Keratinocyte (primary cell): ENCODE measurements around the gene FHIT. TPM values are rescaled to one million over a fixed set of nuclear protein-coding genes. Genes with fewer than 3 reads are reported as not detected.

Experiments used
- DNase-seq: peaks from one replicate; pipeline ENCODE4 v3.0.0-alpha.2; 2011; ENCODE audit warnings: low read depth, missing footprints, low spot score
- FAIRE-seq: peaks from 2 replicates; lab custom pipeline; 2011; peaks lifted over from hg19 to GRCh38; lab: Jason Lieb, UNC
- H2AFZ ChIP-seq: 2 replicates; pipeline ENCODE4 v1.6.0; 2012; ENCODE audit warnings: low read length, control low read depth, inconsistent platforms; ENCODE audit not compliant: control insufficient read depth
- H3K27ac ChIP-seq: 2 replicates; pipeline ENCODE4 v1.5.1; 2011; ENCODE audit warnings: low read length; ENCODE audit not compliant: control insufficient read depth, insufficient read depth
- H3K27me3 ChIP-seq: 3 replicates; pipeline ENCODE4 v1.6.0; 2011; ENCODE audit warnings: low read length; ENCODE audit not compliant: control insufficient read depth, insufficient read depth; ENCODE audit errors: extremely low read depth
- H3K36me3 ChIP-seq, 2 experiments: 2 replicates in 1 of 2; 3 replicates in 1 of 2; pipeline ENCODE4 v1.5.1; 2011; ENCODE audit warnings: low read length in 2 of 2, mild to moderate bottlenecking in 1 of 2; ENCODE audit not compliant: control insufficient read depth in 2 of 2, insufficient read depth in 2 of 2; ENCODE audit errors: extremely low read depth in 1 of 2
- H3K4me1 ChIP-seq: 3 replicates; pipeline ENCODE4 v1.5.1; 2011; ENCODE audit warnings: low read length; ENCODE audit not compliant: control insufficient read depth, insufficient read depth; ENCODE audit errors: extremely low read depth
- H3K4me2 ChIP-seq: 3 replicates; pipeline ENCODE4 v1.6.0; 2011; ENCODE audit warnings: low read depth, low read length; ENCODE audit not compliant: control insufficient read depth, insufficient read depth; ENCODE audit errors: extremely low read depth
- H3K4me3 ChIP-seq, 3 experiments: fragments of 200-600 bp in 1 of 3; sonication (generic) in 1 of 3; 2 replicates in 2 of 3; 3 replicates in 1 of 3; pipeline ENCODE4 v1.5.1; 2011 to 2016; ENCODE audit warnings: low read length in 3 of 3, mild to moderate bottlenecking in 3 of 3, control low read depth in 2 of 3, inconsistent platforms in 1 of 3, low read depth in 1 of 3, mixed read lengths in 1 of 3, mixed run types in 1 of 3, moderate library complexity in 1 of 3; ENCODE audit not compliant: control insufficient read depth in 2 of 3, insufficient read depth in 2 of 3; ENCODE audit errors: extremely low read depth in 1 of 3
- H3K79me2 ChIP-seq: 2 replicates; pipeline ENCODE4 v1.6.0; 2012; ENCODE audit warnings: low read length; ENCODE audit not compliant: control insufficient read depth, insufficient read depth
- H3K9ac ChIP-seq: 3 replicates; pipeline ENCODE4 v1.6.0; 2011; ENCODE audit warnings: low read length; ENCODE audit not compliant: control insufficient read depth, insufficient read depth; ENCODE audit errors: extremely low read depth
- H3K9me1 ChIP-seq: 3 replicates; pipeline ENCODE4 v1.6.0; 2011; ENCODE audit warnings: low read length; ENCODE audit not compliant: control insufficient read depth, insufficient read depth; ENCODE audit errors: extremely low read depth
- H3K9me3 ChIP-seq: 2 replicates; pipeline ENCODE4 v1.5.1; 2012; ENCODE audit warnings: low read depth, low read length; ENCODE audit not compliant: control insufficient read depth
- H4K20me1 ChIP-seq: 3 replicates; pipeline ENCODE4 v1.6.0; 2011; ENCODE audit warnings: low read length; ENCODE audit not compliant: control insufficient read depth, insufficient read depth; ENCODE audit errors: extremely low read depth
- CTCF ChIP-seq, 3 experiments: IDR thresholded peaks in 1 of 3; conservative IDR thresholded peaks in 1 of 3; optimal IDR thresholded peaks in 1 of 3; 2 replicates in 2 of 3; 3 replicates in 1 of 3; pipeline versions ENCODE3 to v1.5.1; 2011; ENCODE audit warnings: low read length in 3 of 3, mild to moderate bottlenecking in 3 of 3, moderate library complexity in 2 of 3, control low read depth in 1 of 3, inconsistent platforms in 1 of 3; ENCODE audit not compliant: insufficient read depth in 2 of 3; ENCODE audit errors: extremely low read depth in 1 of 3
- EZH2 ChIP-seq: IDR thresholded peaks from one replicate; pipeline ENCODE4 v1.6.1; 2012; ENCODE audit warnings: inconsistent platforms, mild to moderate bottlenecking, low read length, moderate library complexity
- dilution Hi-C: fragments of 300-500 bp; cut with MboI; formaldehyde crosslinking; loops from one replicate; pipeline ENCODE4 v1.7.0; 2020; ENCODE audit warnings: low sequenced_read_pairs; ENCODE audit not compliant: extremely low pct_ligation_motif_present
- polyA plus RNA-seq, 5 experiments: library from polyadenylated mRNA; depleted of rRNA in 3 of 5; stranded (reverse) in 3 of 5; stranded (forward) in 1 of 5; unstranded in 1 of 5; fragments of >200 nt; gene quantifications; 1 replicate in 1 of 5; 2 replicates in 3 of 5; 3 replicates in 1 of 5; pipeline versions ENCODE4 v1.2.1 to v1.2.3, GENCODE V29; 2011 to 2012; ENCODE audit warnings: missing spikeins in 2 of 5, low read depth in 1 of 5, low replicate concordance in 1 of 5

Gene FHIT
- polyA plus RNA-seq, 1 donor (not counting 4 experiments of a cell fraction or from before 2014, with no cell fraction given), result 2.2 TPM

- Histone ChIP-seq H3K27me3 (no peaks in the 10 kb centered on the region), H3K9me3 (no peaks in the 10 kb centered on the region), H2AFZ (no peak overlapping the region), H3K36me3 (no peaks in the 10 kb centered on the region), H3K4me3 (no peak overlapping the region), H3K9ac (no peak overlapping the region), H3K9me1 (no peaks in the 10 kb centered on the region), H3K4me1 (peaks cover 19% of the 10 kb centered on the region), H4K20me1 (no peaks in the 10 kb centered on the region), H3K79me2 (no peaks in the 10 kb centered on the region), H3K4me2 (peak overlapping the region; percentile 29), H3K27ac (peak overlapping the region; percentile 46)
- DNase-seq (peak; percentile 38), FAIRE-seq (peak; percentile 95)
- TF ChIP-seq EZH2, result no peak
- TF ChIP-seq CTCF (optimal IDR thresholded peaks at IDR 0.05 in 1 of 3, IDR thresholded peaks at IDR 0.05 in 1 of 3, conservative IDR thresholded peaks at IDR 0.05 in 1 of 3; ENCODE audit: extremely low read depth in 1 of 3, insufficient read depth in 2 of 3, low read length in 3 of 3), result no peak
- dilution Hi-C loops, result no loop called here
Observed at GRCh38 chr3:60912876-60913275, 338.4 kb downstream of the FHIT start.

GRCh38 chr3:60912142-60912541, 339.1 kb downstream of the FHIT start:
- no peak for TF ChIP-seq CTCF (optimal IDR thresholded peaks at IDR 0.05 in 1 of 3, IDR thresholded peaks at IDR 0.05 in 1 of 3, conservative IDR thresholded peaks at IDR 0.05 in 1 of 3; ENCODE audit: extremely low read depth in 1 of 3, insufficient read depth in 2 of 3, low read length in 3 of 3)
- no peak for TF ChIP-seq EZH2
- FAIRE-seq, result peak; percentile 26
- Histone ChIP-seq H3K9ac (no peak overlapping the region), H3K9me3 (no peaks in the 10 kb centered on the region), H3K79me2 (no peaks in the 10 kb centered on the region), H3K36me3 (no peaks in the 10 kb centered on the region), H3K4me2 (no peak overlapping the region), H3K27ac (peak overlapping the region; percentile 46), H3K4me3 (no peak overlapping the region), H3K27me3 (no peaks in the 10 kb centered on the region), H3K4me1 (peaks cover 19% of the 10 kb centered on the region), H2AFZ (peak overlapping the region; percentile 46), H3K9me1 (no peaks in the 10 kb centered on the region), H4K20me1 (no peaks in the 10 kb centered on the region)
- no peak for DNase-seq
- dilution Hi-C loops, result no loop called here
